Measurements from ENCODE around the gene SPOP. TPM values are rescaled to one million over a fixed set of nuclear protein-coding genes. Genes with fewer than 3 reads are reported as not detected.

Gene SPOP
- total and polyA plus RNA-seq, 7 donors: 31.2 to 64.9 (median 47.3) TPM

GRCh38 chr17:49573510-49574322 is 104.2 kb downstream of the SPOP start:
- peak in 1 of 2 donors; percentile 15 for DNase-seq
- intact Hi-C loops (cut with DNase I): loop anchor here in 1 of 2 donors (2.0 kb wide), 1 partner anchor 121 kb away; no protein-coding TSS in a partner anchor
- H3K4me1 ChIP-seq: no peaks in the 10 kb centered on the region

GRCh38 chr17:49572806-49573420 is 105.0 kb downstream of the SPOP start:
- intact Hi-C loops (cut with DNase I): no loop called here
- Histone ChIP-seq H3K36me3 (ENCODE audit: insufficient read depth in 1 of 2, low read depth in 1 of 2) (no peaks in the 10 kb centered on the region), H3K27me3 (ENCODE audit: insufficient read depth in 3 of 3, low read length in 2 of 3) (peaks cover 0 to 6% (median 0%) of the 10 kb centered on the region in 3 donors), H3K9me3 (no peaks in the 10 kb centered on the region), H3K4me1 (no peaks in the 10 kb centered on the region), H3K4me3 (no peak overlapping the region), H3K27ac (no peak overlapping the region)
- no peak for TF ChIP-seq CTCF (IDR thresholded peaks at IDR 0.05)
- DNase-seq (peak in 1 of 2 donors; percentile 33), ATAC-seq (no peak)
- WGBS, 3 donors: 83 to 88% (median 84%) methylated on average over 6 of the region's 6 CpGs

More at GRCh38 chr17:49573510-49574322, 104.2 kb downstream of the SPOP start:
- Histone ChIP-seq H3K4me3 (no peak overlapping the region), H3K27me3 (ENCODE audit: insufficient read depth in 3 of 3, low read length in 2 of 3) (peaks cover 0 to 6% (median 0%) of the 10 kb centered on the region in 3 donors), H3K27ac (no peak overlapping the region), H3K9me3 (no peaks in the 10 kb centered on the region), H3K36me3 (ENCODE audit: insufficient read depth in 1 of 2, low read depth in 1 of 2) (no peaks in the 10 kb centered on the region)
- TF ChIP-seq CTCF (IDR thresholded peaks at IDR 0.05): no peak
- WGBS, 3 donors: 52 to 58% (median 54%) methylated on average over 15 of the region's 15 CpGs
- no peak for ATAC-seq

- peak in 1 of 2 donors; percentile 8 for DNase-seq
These were observed 105.7 kb downstream of the SPOP start for GRCh38 chr17:49572226-49572625.

GRCh38 chr17:49571764-49572163 is 106.1 kb downstream of the SPOP start:
- 51 to 68% (median 59%) methylated on average over 4 of the region's 4 CpGs for WGBS, 3 donors
- intact Hi-C loops (cut with DNase I): loop anchor here in 1 of 2 donors (2.0 kb wide), 1 partner anchor 209 kb away; no protein-coding TSS in a partner anchor
- H3K27ac ChIP-seq: no peak overlapping the region

More at GRCh38 chr17:49572226-49572625, 105.7 kb downstream of the SPOP start:
- H3K27ac ChIP-seq: no peak overlapping the region
- TF ChIP-seq CTCF (IDR thresholded peaks at IDR 0.05): no peak
- H3K4me1 ChIP-seq: peaks cover 6% of the 10 kb centered on the region
- WGBS, 3 donors: 73 to 79% (median 78%) methylated on average over 3 of the region's 3 CpGs
- intact Hi-C loops (cut with DNase I): no loop called here
- no peak for ATAC-seq
- H3K36me3 ChIP-seq (ENCODE audit: insufficient read depth in 1 of 2, low read depth in 1 of 2): no peaks in the 10 kb centered on the region
- peaks cover 0 to 6% (median 0%) of the 10 kb centered on the region in 3 donors for H3K27me3 ChIP-seq (ENCODE audit: insufficient read depth in 3 of 3, low read length in 2 of 3)
- no peak overlapping the region for H3K4me3 ChIP-seq
- no peaks in the 10 kb centered on the region for H3K9me3 ChIP-seq

More at GRCh38 chr17:49571764-49572163, 106.1 kb downstream of the SPOP start:
- DNase-seq: peak in 1 of 2 donors; percentile 5
- Histone ChIP-seq H3K27me3 (ENCODE audit: insufficient read depth in 3 of 3, low read length in 2 of 3) (peaks cover 0 to 6% (median 0%) of the 10 kb centered on the region in 3 donors), H3K4me1 (peaks cover 11% of the 10 kb centered on the region), H3K9me3 (no peaks in the 10 kb centered on the region), H3K36me3 (ENCODE audit: insufficient read depth in 1 of 2, low read depth in 1 of 2) (no peaks in the 10 kb centered on the region), H3K4me3 (no peak overlapping the region)
- ATAC-seq: no peak
- no peak for TF ChIP-seq CTCF (IDR thresholded peaks at IDR 0.05)
